Stimulated activated CD4-positive, alpha-beta T cell treated with anti-CD3 and anti-CD28 coated beads, Interleukin-2, amount 100 ng/mL, for 4 hours (primary cell): ENCODE data around the gene ZNF174.
A peak's percentile ranks its signal among the peaks of the same experiment; 100 is the strongest.

ENCODE experiments used
- DNase-seq: peaks from one replicate; pipeline ENCODE4 v3.0.0-alpha.2; 2020; ENCODE audit warnings: low read depth

ZNF174 gene

DNA sequence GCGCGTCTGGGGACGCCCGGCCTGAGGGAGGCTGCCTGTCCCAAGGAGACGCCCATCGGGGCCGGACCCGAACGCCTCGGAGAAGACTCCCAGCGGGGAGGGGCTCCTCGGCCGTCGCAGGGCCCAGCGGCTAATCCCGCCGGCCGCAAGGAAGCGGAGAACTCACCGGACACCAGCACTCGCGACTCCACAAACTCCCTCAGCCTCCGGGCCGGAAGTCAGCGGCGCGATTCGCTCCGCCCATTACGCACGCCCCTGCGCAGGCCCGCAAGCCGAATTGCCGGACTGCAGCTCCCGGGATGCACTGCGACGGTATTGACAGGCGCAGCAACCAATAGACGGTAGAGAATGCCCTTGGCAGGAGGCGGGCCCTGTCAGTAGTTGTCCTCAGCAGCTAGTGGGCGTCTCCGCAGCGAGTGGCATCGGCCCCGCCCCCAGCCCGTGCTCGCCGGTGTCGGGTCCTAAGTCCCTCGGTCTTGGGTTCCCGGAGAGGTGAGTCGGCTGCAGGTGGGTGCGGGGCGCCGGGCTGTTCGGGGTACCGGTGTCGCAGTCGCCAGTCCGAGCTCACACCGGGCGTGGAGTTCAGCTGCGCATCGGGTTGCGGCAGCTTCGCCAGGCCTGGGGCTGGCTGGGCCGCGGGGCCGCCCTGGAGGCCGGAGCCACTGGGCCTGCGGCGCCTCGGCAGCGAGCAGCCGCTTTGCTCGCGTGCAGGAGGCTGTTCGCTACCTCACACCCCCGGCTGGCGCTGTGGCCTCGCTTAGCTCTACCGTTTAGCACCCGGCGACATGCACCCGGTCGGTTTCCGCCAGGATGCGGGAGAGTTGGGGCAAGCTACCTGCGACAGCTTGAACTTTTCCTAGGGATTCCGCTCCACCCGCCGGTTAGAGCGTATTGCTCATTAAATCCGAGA is at the start of gene ZNF174, which contains the start of gene ZSCAN32:
ZNF174 (plus strand) TSS at position 437 of the 910 bp plus-strand sequence. CDS start 790 bp downstream, outside the sequence.
ZSCAN32 (minus strand) TSS at position 226 of the 910 bp plus-strand sequence. CDS start 3,447 bp downstream, outside the sequence.
- peak; percentile 97 for DNase-seq

DNA sequence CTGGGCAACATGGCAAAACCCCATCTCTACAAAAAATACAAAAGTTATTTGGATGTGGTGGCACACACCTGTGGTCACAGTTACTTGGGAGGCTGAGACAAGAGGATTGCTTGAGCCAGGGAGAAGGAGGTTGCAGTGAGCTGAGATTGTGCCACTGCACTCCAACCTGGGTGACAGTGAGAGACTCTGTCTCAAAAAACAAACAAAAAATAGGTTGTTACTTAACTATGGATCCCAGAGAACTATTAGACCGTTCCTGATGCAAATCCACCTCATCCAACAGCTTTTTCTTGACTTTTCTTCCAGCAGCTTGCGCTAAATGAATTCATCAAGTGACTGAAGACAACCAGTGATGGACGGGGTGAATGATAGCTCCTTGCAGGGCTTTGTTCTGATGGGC is 45.4 kb upstream of the ZNF174 start, which contains the start of gene OR2C1:
OR2C1 (plus strand) TSS at position 301 of the 400 bp plus-strand sequence; CDS start at position 353, 52 bp downstream.
- no peak for DNase-seq

DNA sequence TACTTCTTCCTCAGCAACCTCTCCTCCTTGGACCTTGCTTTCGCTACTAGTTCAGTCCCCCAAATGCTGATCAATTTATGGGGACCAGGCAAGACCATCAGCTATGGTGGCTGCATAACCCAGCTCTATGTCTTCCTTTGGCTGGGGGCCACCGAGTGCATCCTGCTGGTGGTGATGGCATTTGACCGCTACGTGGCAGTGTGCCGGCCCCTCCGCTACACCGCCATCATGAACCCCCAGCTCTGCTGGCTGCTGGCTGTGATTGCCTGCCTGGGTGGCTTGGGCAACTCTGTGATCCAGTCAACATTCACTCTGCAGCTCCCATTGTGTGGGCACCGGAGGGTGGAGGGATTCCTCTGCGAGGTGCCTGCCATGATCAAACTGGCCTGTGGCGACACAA is 44.9 kb upstream of the ZNF174 start:
- DNase-seq = no peak

DNA sequence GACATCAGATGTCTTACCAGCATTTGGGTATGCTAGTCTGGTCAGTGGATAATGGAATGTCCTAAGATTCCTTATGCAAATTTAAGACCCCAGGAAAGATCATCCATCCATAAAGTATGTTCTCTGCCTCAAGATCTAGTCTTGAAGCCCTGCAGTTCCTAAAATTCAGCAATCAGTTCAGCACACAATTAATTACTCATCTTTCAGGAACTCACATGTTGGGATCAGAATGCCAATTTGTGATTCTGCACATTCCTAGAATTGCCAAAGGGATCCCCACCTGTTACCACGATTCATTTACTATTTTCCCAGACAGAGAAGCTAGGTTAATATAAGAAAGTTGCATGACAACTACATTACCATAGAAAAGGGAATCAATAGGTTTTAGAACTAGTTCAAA is 42.1 kb upstream of the ZNF174 start:
- DNase-seq = no peak

DNA sequence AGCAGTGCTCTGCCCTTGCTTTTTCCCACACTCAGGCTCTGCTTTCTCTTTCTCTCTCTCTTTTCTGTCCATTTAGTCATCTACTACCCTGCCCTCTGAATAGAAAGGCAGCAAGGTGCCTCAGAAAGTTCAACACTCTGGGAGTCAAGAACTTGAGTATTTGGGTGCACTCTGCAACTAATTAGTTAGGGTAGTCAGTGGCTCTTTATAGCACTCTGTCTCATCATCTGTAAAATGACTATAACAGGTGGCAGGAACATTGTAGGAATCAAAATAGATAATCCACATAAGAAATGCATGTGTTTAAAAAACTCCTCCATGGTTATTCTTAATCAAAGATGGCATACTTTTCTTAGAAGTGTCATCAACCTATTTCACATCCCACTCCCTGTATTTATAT is 38.1 kb upstream of the ZNF174 start:
- no peak for DNase-seq

DNA sequence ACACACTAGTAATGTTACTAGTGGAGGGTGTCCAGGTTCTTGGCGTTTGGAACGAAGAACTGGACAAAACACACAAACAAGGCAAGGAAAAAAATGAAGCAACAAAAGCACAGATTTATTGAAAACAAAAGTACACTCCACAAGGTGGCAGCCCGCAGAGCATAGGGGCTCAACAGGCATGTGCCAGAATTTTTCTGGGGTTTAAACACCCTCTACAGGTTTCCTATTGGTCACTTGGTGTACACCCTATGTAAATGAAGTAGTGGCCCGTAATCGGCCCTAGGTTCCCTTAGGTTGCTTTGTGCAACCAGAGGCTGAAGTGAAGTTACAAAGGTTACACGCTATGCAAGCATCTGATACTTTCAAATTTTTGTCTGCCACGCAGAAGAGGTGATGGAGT is 37.2 kb upstream of the ZNF174 start:
- no peak for DNase-seq

DNA sequence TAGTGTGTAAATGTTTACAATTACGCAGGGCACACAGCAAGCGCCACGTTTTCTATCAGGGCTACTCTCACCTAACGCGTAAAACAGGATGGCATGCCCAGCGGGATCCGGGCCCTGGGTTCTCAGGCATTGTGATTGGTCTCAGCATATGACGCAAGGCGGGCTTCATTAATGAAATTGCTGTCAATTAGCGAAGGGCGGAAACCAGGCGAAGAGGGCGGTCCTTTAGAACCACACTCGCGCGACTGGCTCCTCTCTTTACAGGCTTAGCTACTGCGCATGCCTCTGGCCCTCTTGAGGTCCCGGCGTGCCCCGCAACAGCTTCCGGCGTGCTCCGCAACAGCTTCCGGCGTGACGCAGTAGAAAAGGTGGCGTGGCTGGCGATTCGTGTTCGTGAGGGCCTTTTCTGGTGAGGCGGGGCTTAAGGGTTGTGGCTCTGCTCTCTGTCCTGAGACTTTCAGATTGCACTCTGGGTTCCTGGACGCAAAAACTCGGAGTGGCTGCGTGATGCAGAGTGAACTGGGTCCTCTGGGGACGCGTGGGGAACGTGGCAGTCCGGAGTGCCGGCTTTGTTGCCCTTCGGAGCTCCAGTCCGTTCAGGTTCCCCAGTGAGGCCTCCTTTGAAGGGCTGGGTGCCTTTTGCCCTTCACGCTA is 36.1 kb upstream of the ZNF174 start:
- DNase-seq = peak; percentile 85

DNA sequence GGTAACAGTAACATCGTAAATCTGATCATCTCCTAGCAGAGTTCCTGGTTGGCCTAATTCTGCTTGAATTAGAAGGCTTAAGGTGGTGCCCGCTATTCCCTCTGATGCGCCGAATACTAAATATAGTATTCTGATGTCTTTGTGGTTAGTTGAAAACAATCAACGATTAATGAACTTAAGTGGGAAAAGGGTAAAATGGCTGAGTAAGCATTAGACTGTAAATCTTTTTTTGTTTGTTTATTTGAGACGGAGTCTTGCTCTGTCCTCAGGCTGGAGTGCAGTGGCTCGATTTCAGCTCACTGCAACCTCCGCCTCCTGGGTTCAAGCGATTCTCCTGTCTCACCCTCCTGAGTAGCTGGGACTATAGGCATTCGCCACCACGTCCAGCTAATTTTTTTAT is 31.9 kb upstream of the ZNF174 start:
- no peak for DNase-seq

DNA sequence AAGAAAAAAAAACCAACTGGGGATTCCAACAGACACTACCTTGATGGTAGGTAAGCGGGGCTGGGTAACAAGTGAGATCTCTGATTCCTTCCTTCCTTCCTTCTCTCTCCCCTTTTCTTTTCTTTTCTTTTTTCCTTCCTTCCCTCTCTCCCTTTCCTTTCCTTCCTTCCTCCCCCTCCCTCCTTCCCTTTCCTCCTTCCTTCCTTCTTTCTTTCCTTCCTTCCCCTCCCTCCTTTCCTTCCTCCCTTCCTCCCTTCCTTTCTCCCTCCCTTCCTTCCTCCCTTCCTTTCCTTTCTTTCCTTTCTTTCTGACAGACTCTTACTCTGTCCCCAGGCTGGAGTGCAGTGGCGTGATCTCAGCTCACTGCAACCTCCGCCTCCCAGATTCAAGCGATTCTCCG is 25.3 kb upstream of the ZNF174 start:
- DNase-seq = no peak

DNA sequence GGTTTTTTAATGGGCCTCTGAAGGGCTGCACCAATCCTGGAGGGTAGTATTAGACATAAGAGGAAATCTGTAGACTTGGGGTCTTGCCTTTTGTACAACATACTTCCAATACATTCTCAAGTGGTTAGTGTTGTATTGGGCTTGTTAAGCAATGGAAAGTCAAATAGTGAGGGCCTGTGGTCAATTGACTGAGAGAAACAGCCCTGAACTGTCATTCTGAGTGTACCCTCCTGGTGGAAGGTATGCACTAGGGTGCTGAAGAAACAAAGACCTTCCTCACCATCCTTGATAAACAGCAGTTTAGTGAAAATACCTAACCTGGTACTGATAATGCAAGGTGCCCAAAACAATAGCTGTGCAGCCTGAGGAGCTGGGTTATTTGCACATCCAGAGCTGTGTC is 23.1 kb upstream of the ZNF174 start:
- no peak for DNase-seq

DNA sequence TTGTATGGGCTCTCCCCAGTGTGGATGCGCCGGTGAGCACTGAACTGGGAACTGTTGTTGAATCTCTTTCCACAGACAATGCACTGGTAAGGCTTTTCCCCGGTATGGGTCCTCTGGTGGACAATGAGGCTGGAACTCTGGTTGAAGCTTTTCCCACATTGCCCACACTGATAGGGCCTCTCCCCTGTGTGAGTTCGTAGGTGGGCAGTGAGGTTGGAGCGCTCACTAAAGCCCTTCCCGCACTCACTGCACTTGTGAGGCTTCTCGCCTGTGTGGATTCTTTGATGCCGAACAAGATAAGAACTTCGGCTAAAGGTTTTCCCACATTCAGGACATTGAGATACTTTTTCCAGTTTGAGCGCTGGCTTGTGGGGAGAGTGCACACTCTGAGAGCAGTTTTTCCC is 18.0 kb upstream of the ZNF174 start:
- no peak for DNase-seq

DNA sequence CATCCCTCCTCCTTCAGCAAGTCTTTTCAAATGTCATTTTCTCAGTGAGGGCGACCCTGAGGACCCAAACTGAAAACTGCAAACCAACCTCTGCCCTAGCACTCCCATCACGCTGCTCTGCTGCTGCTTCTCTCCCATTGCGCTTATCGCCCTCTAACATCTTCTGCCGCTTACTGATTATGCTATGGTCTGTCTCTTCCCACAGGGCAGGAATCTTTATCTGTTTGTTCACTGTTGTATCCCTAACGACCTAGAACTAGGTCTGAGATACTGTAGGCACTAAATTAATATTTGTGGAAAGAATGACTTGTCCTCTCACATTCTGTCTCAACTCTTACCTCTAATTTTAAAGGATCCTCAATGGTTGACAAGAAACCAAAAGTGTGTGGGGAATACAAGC is 12.7 kb upstream of the ZNF174 start:
- no peak for DNase-seq

DNA sequence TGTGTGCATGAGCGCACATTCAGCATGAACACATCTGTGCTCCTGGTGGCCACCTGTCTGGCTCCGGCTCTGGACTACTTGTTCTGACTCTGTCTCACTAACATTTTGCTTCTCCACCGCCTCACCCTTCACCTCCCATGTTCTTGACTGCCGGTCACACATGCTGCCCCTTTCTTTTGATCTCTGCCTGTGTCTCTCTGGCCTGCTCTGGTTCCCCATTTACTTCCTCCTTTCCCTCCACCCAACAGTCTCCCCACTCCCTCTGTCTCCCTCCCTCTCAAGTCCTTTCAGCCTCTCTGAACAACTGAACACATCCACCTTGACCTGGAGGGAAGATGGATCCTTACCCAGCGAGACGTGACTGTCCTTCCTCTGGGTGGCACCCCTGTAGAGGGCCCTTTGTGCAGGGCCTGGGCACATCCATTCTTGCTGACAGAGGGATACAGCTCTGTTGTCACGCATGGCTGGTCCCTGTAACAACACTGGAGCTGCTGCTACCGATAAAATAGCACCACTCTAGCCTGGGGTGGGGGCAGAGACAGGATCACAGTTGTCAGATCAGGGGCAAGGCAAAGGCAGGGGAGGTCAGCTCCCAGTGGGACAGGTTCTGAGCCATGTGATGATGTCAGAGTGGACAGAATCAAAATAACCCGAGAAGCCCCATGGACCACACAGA is 11.2 kb upstream of the ZNF174 start:
- DNase-seq = no peak

DNA sequence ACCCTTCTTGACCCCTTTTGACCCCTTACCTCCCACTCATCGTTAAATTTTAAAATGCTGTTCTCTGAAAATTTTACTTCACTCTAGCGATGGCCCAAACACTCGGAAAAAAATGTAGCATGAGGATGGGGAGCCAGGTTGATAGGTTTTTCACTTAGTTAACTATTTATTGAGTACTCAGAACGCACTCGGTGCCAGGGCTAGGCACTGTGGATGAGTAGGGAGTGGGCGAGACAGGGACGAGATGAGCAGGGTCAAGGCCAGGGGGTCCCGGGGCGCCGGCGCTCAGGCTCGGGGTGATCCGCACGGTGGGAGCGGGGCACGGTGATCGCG is 603 bp upstream of the ZNF174 start:
- DNase-seq = no peak

DNA sequence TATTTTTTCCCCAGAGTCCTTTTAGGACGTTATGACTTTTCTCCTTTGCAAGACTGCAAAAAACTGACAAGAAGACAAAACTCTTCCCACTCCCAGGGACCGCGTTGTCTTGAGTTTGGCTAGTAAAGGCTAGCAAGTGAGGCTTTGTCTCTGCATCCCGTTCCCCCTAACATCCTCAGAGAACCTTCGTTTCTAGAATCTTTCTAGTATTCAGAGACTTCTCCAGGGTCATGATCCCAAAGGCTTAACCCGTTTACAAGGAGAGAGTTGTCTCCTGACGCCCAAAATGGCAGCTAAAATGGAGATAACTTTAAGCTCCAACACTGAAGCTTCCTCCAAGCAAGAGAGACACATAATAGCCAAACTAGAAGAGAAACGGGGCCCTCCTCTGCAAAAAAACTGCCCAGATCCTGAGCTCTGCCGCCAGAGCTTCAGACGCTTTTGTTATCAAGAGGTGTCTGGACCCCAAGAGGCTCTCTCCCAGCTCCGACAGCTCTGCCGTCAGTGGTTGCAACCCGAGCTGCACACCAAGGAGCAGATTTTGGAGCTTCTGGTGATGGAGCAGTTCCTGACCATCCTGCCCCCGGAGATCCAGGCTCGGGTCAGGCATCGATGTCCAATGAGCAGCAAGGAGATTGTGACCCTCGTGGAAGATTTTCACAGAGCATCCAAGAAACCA is 843 bp downstream of the ZNF174 start:
- no peak for DNase-seq

DNA sequence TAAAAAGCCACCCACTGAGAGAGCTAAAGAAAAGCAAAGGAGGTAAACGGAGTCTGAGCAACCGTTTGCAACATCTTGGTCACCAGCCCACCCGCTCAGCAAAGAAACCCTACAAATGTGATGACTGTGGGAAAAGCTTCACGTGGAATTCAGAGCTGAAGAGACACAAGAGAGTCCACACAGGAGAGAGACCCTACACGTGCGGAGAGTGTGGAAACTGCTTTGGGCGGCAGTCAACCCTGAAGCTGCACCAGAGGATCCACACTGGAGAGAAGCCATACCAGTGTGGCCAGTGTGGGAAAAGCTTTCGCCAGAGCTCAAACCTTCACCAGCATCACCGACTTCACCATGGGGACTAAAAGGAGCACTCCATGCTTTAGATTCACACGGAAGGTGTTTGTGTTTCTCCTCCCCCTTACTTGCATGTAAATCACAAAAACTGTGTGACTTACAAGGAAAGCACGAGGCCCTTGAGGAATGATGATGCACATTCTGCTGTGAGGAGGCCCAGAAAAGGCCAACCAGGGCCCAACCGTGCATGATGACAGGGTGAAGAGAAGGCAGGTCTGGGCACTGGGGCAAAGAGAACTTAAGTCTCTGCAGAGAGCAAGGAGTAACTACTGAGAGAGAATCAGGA is 7.7 kb downstream of the ZNF174 start:
- DNase-seq = no peak

DNA sequence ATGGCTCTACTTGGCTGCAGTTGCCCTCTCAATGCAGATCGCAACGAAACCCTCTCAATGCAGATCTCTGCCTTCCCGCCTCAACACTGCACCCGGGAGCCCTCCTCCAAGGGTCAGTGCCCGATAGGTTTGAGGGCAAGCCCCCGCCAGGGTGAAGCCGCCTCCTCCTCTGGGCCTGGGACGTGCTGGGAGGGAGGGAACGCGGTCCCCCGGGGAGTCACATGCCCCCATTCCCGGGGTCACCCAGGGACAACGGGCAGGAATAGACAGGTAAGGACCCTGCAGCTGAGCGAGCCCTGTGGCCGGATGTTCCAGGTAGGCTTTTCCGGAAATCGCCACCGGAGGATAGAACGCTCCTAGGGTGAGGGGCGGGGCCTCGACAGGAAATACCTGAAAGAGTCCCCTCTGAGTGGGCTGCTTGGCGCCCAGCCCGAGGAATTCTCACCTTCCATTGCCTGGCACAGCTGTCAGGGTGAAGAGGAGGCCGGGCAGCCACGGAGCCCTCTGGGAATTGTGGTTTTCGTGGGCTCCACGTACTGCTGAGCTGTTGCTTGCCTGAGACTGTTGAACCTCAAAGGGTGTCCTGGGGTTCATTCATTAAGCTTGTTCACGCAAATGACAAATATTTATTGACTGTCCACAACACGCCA is 12.8 kb downstream of the ZNF174 start:
- DNase-seq = no peak

DNA sequence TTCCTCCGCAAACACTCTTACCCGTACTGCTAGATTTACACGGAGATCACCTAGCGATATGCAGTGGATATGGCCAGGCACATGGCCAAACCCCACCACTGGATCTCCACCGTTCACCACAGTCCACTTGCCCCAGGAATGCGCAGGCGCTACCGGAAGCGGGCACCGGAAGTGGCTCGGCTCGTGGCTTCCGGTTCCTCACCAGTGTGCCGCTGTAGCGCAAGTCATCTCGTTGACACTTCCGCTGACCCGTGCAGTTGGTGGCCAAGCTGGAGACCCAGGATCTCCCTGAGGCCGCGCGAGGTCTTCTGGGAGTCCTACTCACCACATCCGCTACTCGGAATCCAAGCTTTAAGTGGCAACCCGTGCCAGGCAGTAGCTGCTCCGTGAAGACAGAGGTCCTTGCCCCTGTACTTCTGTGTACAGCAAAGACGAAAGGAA is 30.8 kb downstream of the ZNF174 start:
- peak; percentile 28 for DNase-seq

DNA sequence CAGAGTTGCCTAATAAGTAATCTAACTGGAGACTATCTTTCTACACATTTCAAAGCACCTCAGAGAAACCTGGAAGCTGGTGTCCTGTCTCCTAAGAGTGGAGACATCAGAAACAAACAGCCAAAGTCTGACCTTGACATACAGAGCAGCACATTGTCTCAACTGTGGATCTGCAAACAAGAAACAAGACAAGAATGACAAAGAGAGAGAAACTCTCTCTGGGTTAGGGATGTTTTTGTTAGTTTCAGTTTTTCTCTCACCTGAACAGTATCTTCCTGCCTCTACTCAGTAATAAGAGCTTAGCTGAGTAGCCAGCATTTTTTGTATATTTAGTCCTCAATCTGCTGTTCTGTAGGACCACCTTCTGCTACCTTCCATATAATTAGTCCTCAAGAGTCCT is 33.4 kb downstream of the ZNF174 start:
- DNase-seq = no peak

DNA sequence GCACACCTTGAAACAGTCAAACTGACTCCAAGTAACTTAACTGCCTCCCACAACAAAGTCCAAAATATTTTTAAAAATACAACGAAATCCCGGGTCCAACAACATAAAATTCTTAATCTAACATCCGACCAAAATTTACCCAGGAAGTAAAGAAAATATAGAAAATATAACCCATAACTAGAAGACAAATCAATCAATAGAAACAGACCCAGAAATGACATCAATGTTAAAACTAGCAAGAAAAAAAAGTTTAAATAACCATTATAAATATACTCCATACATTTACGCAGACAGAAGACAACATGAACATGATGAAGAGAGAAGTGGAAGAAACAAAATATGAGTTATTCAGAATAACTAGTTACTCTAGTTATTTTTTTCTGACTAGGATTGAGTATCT is 38.6 kb downstream of the ZNF174 start:
- DNase-seq = no peak
